Fibroblast of gingiva (primary cell): ENCODE measurements around the gene PRLR.
"Not testable (repeated sequence)": the region's sequence is repeated elsewhere in the genome, so short reads cannot be mapped to it uniquely, and the experiment has no call there.

Source experiments
- DNase-seq: peaks from one replicate; pipeline ENCODE4 v3.0.0-alpha.2; 2011; ENCODE audit warnings: low read depth

The PRLR gene

GRCh38 chr5:35127006-35127405, 103.3 kb downstream of the PRLR start:
- no peak for DNase-seq

DNA sequence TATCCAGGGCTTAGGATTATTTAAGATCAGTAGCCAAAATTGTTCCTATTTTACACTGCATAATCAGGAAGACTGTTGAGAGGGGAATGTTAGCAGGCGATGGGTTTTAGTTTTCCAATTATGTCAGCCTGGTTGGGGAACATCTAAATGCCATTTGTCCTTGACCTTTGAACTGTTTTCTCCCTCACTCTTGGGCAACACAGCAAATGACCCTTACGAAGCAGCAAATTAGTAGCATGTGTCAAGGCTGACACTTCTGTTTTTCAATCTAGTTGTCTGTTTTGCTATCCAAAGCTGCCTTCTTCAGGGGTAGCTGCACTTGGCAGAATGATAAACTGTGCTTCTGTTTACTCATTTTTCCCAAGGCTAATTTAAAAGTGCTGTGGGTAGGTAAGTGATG, 104.5 kb downstream of the PRLR start:
- DNase-seq = no peak

GRCh38 chr5:35124932-35125331, 105.4 kb downstream of the PRLR start:
- no peak for DNase-seq

DNA sequence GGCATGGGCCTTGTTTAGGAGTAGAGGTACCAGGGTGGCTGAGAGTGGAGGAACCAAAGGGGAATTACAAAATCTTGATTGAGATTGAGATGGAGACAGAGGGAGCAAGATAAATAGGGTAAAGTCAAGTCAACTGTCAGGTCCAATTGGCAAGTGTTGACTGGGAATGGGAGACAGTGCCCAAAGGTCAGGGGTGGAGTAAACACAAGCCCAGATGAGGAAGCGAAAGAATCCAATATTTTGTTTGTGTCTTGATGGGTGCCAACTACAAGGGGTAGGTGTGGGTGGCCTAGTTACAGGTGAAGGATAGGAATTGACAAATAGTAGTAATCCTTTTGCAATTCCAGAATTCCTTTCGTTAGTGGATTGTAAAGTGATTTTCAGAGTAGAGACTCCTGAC, 107.5 kb downstream of the PRLR start:
- no peak for DNase-seq

DNA sequence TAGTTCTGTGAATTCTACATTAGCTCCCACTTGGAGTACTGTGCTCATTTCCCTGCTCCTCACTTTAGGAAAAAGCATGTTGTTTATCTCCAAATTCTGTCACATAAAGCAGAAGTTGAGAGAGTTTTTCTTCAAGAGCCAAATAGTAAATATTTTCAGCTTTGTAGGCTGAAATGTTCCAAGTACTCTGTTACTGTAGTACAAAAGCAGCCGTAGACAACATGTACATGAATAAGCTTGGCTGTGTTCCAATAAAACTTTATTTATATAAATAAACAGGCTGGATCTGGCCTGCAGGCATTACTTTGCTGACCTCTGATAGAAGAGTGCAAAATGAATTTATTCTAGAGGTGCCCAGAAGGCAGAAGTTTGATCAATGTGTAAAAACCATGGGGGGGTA, 109.6 kb downstream of the PRLR start:
- no peak for DNase-seq

DNA sequence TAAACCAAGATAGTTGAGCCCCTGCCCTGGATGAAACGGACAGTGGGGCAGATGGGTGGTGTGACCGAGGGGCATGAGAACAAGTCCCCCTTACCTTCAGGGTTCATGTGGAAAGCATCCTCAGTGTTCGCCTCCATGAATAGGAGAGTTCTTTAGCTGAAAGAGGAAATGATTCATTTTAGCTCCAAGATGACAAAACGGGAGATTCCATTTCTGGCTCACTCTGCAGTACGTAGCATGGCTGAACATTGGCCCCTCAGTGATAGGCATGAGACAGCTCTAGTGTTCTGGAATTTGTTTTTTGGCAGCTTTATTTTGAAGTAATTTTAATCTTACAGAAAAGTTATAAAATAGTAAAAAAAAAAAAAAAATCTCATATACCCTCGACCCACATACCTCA, 112.3 kb downstream of the PRLR start:
- no peak for DNase-seq

DNA sequence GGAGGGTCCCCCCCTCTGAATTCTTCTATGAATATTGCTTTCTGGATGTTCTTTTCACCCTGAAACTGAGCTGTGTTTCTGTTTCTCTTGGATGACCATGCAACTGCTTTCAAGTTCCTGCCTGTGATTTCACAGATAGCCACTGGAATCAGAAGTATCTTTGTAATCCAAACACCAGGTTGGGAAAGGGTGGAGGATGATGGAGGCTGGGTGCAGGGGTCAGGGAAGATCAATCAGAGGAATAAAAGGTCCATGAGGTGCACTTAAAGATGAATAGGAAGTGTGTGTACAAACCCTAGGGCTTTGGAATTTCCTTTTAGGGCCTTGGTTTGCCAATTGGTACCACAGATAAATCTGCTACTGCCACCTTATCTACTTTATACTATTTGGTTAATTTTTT, 114.4 kb downstream of the PRLR start:
- DNase-seq = no peak

- no peak for DNase-seq
Measured at GRCh38 chr5:35114698-35115097, 115.6 kb downstream of the PRLR start.

DNA sequence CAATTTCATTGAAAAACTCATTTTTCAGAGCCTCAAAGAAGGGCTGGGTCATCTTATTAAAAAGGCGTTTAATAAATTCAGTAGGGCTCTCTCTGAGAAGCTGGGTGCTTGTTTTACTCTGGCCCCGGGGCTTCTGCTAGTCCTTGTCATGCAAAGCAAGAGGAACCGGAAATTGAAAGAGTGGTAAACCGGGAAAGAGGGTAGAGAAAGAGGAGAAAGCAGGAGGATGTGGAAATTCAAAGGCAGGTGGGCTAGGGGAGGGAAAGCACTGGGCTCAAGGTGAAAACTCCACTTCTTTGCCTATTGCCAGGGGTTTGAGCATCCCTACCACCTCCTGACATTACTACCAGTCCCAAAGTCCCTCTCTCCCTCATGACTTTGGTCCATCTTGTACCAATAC, 118.0 kb downstream of the PRLR start:
- DNase-seq = no peak

DNA sequence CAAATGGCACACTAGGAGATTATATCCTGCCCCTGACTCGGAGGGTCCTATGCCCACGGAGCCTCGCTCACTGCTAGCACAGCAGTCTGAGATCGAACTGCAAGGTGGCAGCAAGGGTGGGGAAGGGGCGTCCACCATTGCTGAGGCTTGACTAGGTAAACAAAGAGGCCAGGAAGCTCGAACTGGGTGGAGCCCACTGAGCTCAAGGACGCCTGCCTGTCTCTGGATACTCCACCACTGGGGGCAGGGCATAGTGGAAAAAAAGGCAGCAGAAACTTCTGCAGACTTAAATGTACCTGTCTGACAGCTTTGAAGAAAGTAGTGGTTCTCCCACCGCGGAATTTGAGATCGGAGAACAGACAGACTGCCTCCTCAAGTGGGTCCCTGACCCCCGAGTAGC, 125.7 kb downstream of the PRLR start:
- not testable (repeated sequence) for DNase-seq

- no peak for DNase-seq
Measured at GRCh38 chr5:35103637-35104299, 126.5 kb downstream of the PRLR start.

DNA sequence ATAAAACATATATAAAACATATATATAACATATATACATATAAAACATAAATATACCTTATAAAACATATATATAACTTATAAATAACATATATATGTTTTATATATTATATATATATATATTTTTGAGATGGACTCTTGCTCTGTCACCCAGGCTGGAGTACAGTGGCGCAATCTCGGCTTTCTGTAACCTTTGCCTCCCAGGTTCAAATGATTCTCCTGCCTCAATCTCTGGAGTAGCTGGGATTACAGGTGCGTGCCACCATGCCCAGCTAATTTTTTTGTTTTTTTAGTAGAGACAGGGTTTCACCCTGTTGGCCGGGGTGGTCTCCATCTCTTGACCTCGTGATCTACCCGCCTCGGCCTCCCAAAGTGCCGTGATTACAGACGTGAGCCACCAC, 128.6 kb downstream of the PRLR start:
- DNase-seq = not testable (repeated sequence)

- no peak for DNase-seq
Measured at GRCh38 chr5:35101016-35101415, 129.3 kb downstream of the PRLR start.

GRCh38 chr5:35098214-35098613, 132.1 kb downstream of the PRLR start:
- DNase-seq = no peak

GRCh38 chr5:35096932-35097331, 133.4 kb downstream of the PRLR start:
- DNase-seq = no peak

DNA sequence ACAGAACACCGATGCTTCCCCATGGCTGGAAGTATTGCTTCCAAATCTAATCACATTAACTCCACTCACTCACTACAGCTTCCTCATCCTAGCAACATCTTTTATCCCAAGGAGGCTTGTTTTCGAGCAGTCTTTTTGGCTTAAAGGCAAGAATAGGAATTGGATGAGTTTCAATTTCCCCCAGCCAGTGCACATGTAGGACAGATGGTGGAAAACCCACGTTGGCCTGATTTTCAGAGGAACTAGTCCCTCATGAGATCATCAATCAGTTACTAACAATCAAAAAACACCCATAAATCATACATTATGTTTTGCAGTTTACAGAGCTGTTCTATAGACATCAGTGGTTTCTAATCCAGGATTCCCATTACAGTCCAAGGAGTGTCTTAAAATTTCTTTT, 134.1 kb downstream of the PRLR start:
- no peak for DNase-seq

GRCh38 chr5:35095366-35095765, 134.9 kb downstream of the PRLR start:
- DNase-seq = no peak

DNA sequence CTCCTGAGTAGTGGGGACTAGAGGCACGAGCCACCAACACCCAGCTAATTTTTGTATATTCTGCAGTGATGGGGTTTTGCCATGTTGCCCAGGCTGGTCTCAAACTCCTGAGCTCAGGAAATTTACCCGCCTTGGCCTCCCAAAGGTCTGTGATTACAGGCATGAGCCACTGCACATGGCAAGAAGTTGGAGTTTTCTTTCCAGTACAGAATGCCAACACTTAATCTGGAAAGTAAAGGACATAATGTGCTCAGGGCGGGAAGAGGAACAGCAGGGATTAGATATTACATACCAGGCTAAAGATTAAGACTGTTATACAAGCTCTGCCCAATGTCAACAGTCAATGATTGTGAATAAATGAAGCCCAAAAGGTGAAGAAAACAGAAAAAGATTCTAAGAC, 135.3 kb downstream of the PRLR start:
- no peak for DNase-seq

DNA sequence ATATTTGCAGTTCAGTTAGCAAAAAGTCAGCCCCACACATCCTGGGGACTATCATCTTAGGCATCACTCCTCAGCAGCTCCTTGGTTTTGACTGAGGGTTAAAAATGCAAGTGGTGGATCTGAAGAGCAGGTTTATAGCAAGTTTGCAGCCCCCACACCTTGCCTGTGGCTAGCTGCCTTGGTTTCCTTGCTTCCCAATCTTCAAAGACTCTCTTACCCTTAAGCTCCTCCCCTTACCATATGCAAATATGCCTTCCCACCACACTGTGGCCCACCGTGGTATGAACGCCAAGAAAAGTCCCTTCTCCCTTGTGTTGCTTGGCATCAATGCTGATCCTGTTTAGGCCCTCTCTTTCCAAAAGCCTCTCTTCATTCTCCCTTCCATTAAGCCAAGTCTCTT, 137.6 kb downstream of the PRLR start:
- DNase-seq = no peak

GRCh38 chr5:35091704-35092103, 138.6 kb downstream of the PRLR start:
- DNase-seq = no peak

GRCh38 chr5:35089334-35090314, 140.7 kb downstream of the PRLR start:
- peak; percentile 69 for DNase-seq

- peak; percentile 7 for DNase-seq
Measured at GRCh38 chr5:35087991-35088390, 142.3 kb downstream of the PRLR start.

DNA sequence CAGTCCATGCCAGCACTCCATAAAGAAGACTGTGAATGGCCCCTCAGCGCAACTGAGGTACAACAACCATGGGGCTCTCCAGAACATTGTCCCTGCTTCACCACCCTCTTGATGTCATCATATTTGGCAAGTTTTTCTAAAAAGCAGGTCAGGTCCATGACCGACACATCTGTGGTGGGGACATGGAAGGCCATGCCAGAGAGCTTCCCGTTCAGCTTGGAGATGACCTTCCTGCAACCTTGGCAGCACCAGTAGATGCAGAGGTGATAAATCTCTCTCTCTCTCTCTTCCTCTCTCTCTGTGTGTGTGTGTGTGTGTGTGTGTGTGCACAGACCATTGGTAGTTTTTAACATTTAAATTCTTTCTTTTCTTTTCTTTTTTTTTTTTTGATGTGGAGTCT, 147.1 kb downstream of the PRLR start:
- DNase-seq = no peak
